Lower leg skin (tissue), 3 donors: Measurements from ENCODE around the gene E2F3.

ENCODE experiments used
- CTCF ChIP-seq, 3 donors: fragments of 450-650 bp; IDR thresholded peaks; one replicate each; pipeline ENCODE4 v1.5.1; 2016; ENCODE audit warnings: antibody characterized with exemption in 3 of 3, mild to moderate bottlenecking in 3 of 3, moderate library complexity in 2 of 3
- POLR2A ChIP-seq, 2 donors: fragments of 450-650 bp; IDR thresholded peaks; one replicate each; pipeline ENCODE4 v1.6.1; 2016 to 2017; ENCODE audit warnings: antibody characterized with exemption in 2 of 2, mild to moderate bottlenecking in 1 of 2, moderate library complexity in 1 of 2

DNA sequence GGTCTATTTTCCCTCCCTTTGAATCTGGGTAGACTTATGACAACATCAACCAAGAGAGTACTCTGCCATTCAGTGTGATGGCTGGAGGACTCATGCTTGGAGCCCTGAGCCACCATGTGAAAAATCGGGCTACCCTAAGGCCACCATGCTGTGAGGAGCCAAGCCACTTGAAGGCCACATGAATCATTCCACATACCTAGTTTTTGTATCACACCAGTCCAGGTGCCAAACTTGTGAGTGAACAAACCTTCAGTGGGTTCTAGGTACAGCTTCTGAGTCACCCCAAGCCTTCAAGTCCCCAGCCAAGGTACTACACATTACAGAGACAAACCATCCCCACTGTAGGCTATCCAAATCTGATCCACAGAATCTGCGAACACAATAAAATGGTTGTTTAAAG, 37.4 kb upstream of the E2F3 start:
- TF ChIP-seq CTCF (IDR thresholded peaks at IDR 0.05), result no peak
- no peak for TF ChIP-seq POLR2A (IDR thresholded peaks at IDR 0.05)
